HUES48 (cell line): ENCODE results near the gene RPS6KA1.

Experiments used
- H3K27ac ChIP-seq: one replicate; pipeline ENCODE4 v1.7.0; 2013; ENCODE audit warnings: low read depth, low read length, inconsistent platforms
- H3K27me3 ChIP-seq: 2 replicates; pipeline ENCODE4 v1.6.1; 2013; ENCODE audit warnings: mild to moderate bottlenecking, low read length; ENCODE audit not compliant: control insufficient read depth, insufficient read depth
- H3K36me3 ChIP-seq: 2 replicates; pipeline ENCODE4 v1.6.1; 2013; ENCODE audit warnings: low read length; ENCODE audit not compliant: control insufficient read depth, insufficient read depth
- H3K4me1 ChIP-seq: 2 replicates; pipeline ENCODE4 v1.6.1; 2013; ENCODE audit warnings: mild to moderate bottlenecking, low read length; ENCODE audit not compliant: control insufficient read depth, insufficient read depth
- H3K4me3 ChIP-seq: 2 replicates; pipeline ENCODE4 v1.5.1; 2013; ENCODE audit warnings: mild to moderate bottlenecking, low read depth, low read length
- H3K9ac ChIP-seq: 2 replicates; pipeline ENCODE4 v1.6.1; 2013; ENCODE audit warnings: mild to moderate bottlenecking, low read depth, low read length, moderate library complexity
- H3K9me3 ChIP-seq: 2 replicates; pipeline ENCODE4 v1.6.1; 2013; ENCODE audit warnings: low read length; ENCODE audit not compliant: control insufficient read depth, insufficient read depth

RPS6KA1 gene

DNA sequence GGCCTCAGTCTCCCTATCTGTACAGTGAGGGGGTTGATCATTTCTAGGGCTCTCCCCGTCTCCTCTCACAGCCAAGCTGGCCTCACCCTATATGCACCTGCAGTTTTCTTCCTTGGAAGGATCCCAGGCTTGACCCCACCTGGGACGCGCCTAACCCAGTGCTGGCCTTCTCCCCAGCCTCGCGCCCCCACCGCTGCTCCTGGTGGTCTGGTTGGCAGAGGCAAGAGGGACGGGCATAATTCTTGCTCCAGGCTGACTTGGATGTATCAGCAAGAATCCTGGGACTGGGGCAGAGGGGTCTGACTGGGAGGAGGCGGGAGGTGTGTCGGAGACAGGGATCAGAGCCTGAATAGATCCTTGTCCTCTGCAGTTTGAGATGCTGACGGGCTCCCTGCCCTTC, 25.2 kb downstream of the RPS6KA1 start:
- no peak overlapping the region for H3K9ac ChIP-seq
- H3K9me3 ChIP-seq, result no peaks in the 10 kb centered on the region
- no peaks in the 10 kb centered on the region for H3K27me3 ChIP-seq
- H3K4me1 ChIP-seq, result no peaks in the 10 kb centered on the region
- no peak overlapping the region for H3K27ac ChIP-seq
- H3K36me3 ChIP-seq, result peaks cover 75% of the 10 kb centered on the region
- H3K4me3 ChIP-seq, result no peak overlapping the region

DNA sequence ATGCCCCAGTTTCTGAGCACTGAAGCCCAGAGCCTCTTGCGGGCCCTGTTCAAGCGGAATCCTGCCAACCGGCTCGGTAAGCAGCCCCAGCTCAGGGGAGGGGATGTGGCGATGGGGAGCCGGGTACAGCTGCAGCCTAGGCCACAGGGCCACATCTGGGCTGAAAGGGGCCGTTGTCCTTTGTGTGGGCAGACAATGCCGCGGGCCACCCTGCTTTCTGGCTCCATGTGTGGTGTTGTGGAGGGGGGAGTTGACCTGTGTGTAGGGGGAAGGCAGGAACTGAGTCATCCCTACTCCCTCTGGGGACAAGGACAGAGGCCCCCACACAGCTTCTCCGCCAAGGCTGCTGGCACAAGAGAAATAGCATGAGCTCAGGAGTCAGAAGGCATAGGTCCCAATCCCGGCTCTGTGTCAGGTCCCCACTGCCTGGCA, 26.0 kb downstream of the RPS6KA1 start:
- peaks cover 82% of the 10 kb centered on the region for H3K36me3 ChIP-seq
- no peak overlapping the region for H3K9ac ChIP-seq

GRCh38 chr1:26556111-26556510, 26.6 kb downstream of the RPS6KA1 start:
- H3K4me1 ChIP-seq, result no peaks in the 10 kb centered on the region
- no peak overlapping the region for H3K4me3 ChIP-seq
- H3K36me3 ChIP-seq, result peaks cover 83% of the 10 kb centered on the region
- no peaks in the 10 kb centered on the region for H3K27me3 ChIP-seq
- H3K27ac ChIP-seq, result no peak overlapping the region
- no peaks in the 10 kb centered on the region for H3K9me3 ChIP-seq
- no peak overlapping the region for H3K9ac ChIP-seq

More for the DNA sequence above, 26.0 kb downstream of the RPS6KA1 start:
- no peak overlapping the region for H3K4me3 ChIP-seq
- peak overlapping the region; percentile 28 for H3K27ac ChIP-seq
- no peaks in the 10 kb centered on the region for H3K27me3 ChIP-seq
- H3K9me3 ChIP-seq, result no peaks in the 10 kb centered on the region
- no peaks in the 10 kb centered on the region for H3K4me1 ChIP-seq

GRCh38 chr1:26557008-26557407, 27.4 kb downstream of the RPS6KA1 start:
- no peaks in the 10 kb centered on the region for H3K27me3 ChIP-seq
- no peak overlapping the region for H3K4me3 ChIP-seq
- peaks cover 81% of the 10 kb centered on the region for H3K36me3 ChIP-seq
- no peaks in the 10 kb centered on the region for H3K4me1 ChIP-seq
- no peaks in the 10 kb centered on the region for H3K9me3 ChIP-seq
- H3K9ac ChIP-seq, result no peak overlapping the region
- H3K27ac ChIP-seq, result no peak overlapping the region

DNA sequence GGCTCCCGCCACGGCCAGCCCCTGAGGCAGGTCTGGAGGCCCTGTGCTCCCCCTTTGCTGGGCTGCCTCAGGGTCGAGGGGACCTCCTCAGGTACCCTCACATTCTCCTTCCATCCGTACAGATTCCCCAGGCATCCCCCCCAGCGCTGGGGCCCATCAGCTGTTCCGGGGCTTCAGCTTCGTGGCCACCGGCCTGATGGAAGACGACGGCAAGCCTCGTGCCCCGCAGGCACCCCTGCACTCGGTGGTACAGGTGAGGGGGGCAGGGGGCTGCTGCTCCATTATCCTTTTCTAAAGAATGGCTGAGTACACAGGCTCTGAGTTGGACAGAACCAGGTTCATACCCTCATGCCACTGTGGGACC, 29.1 kb downstream of the RPS6KA1 start:
- H3K4me1 ChIP-seq, result no peaks in the 10 kb centered on the region
- no peaks in the 10 kb centered on the region for H3K27me3 ChIP-seq
- peaks cover 78% of the 10 kb centered on the region for H3K36me3 ChIP-seq
- H3K9me3 ChIP-seq, result no peaks in the 10 kb centered on the region
- no peak overlapping the region for H3K9ac ChIP-seq
- no peak overlapping the region for H3K4me3 ChIP-seq
- no peak overlapping the region for H3K27ac ChIP-seq

DNA sequence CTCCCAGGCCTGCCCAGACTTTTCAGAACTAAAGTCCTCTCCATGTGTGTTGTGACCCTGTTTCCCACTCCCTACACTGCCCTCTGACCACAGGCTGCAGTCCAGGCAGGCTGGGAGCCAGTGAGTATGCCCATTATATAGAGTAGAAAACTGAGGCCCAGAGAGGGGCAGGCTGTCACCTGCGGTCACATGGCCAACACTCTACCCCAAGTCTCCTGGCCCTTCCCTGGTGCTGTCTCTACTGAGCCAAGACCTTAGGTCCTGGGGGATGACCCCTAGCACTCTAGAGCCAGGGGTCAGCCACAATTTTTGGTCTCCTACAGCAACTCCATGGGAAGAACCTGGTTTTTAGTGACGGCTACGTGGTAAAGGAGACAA, 30.8 kb downstream of the RPS6KA1 start:
- Histone ChIP-seq H3K9me3 (no peaks in the 10 kb centered on the region), H3K27me3 (no peaks in the 10 kb centered on the region), H3K4me3 (no peak overlapping the region), H3K9ac (no peak overlapping the region), H3K4me1 (no peaks in the 10 kb centered on the region), H3K27ac (no peak overlapping the region), H3K36me3 (peaks cover 64% of the 10 kb centered on the region)

DNA sequence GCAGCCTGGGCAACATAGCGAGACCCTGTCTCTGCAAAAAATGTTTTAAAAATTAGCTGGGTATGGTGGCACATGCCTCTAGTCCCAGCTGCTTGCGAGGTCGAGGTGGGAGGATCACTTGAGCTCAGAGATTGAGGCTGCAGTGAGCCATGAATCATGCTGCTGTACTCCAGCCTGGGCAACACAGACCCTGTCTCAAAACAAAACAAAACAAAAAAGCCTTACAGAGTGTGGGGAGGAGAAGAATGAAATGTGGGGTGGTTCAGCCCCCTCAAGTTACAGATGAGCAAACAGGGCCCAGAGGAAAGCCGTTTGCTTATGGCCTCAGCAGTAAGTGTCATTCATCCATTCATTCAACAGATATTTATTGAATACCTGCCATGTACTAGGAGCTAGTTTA, 40.7 kb downstream of the RPS6KA1 start:
- H3K9ac ChIP-seq, result no peak overlapping the region
- H3K4me1 ChIP-seq, result no peaks in the 10 kb centered on the region
- no peak overlapping the region for H3K27ac ChIP-seq
- no peaks in the 10 kb centered on the region for H3K27me3 ChIP-seq
- no peaks in the 10 kb centered on the region for H3K9me3 ChIP-seq
- H3K36me3 ChIP-seq, result peaks cover 54% of the 10 kb centered on the region
- no peak overlapping the region for H3K4me3 ChIP-seq

DNA sequence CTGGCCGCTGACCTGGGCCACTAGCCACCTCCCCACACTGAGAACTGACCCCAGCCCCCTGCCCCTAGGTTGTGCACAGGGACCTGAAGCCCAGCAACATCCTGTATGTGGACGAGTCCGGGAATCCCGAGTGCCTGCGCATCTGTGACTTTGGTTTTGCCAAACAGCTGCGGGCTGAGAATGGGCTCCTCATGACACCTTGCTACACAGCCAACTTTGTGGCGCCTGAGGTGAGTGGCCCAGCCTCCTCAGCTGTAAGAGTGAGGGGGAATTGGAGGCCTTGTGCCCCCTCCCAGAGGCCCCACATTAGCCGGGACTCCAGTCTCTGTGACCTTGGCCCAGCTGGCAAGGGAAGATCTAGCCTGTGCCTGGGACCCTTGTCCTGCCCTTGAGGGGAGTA, 41.8 kb downstream of the RPS6KA1 start:
- Histone ChIP-seq H3K9me3 (no peaks in the 10 kb centered on the region), H3K4me1 (no peaks in the 10 kb centered on the region), H3K4me3 (no peak overlapping the region), H3K27ac (no peak overlapping the region), H3K36me3 (peaks cover 50% of the 10 kb centered on the region), H3K9ac (no peak overlapping the region), H3K27me3 (no peaks in the 10 kb centered on the region)

DNA sequence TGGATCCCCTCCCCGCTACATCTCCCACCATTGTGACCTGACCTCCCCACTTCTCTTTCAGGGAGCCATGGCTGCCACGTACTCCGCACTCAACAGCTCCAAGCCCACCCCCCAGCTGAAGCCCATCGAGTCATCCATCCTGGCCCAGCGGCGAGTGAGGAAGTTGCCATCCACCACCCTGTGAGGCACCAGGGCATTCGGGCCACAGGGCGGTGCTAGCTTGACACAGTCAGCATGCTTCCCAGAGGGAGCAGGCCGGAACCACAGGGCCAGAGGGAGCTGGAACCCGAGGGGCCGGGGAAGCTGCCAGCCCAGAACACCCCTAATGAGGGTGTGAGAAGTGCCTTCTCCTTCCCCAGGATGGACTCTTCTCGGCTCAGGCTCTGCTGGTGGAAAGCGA, 44.5 kb downstream of the RPS6KA1 start:
- H3K36me3 ChIP-seq, result peaks cover 38% of the 10 kb centered on the region
- no peaks in the 10 kb centered on the region for H3K4me1 ChIP-seq
- no peak overlapping the region for H3K4me3 ChIP-seq
- no peaks in the 10 kb centered on the region for H3K27me3 ChIP-seq
- H3K27ac ChIP-seq, result no peak overlapping the region
- no peak overlapping the region for H3K9ac ChIP-seq
- no peaks in the 10 kb centered on the region for H3K9me3 ChIP-seq

GRCh38 chr1:26574719-26575251, 45.2 kb downstream of the RPS6KA1 start:
- Histone ChIP-seq H3K27me3 (no peaks in the 10 kb centered on the region), H3K27ac (no peak overlapping the region), H3K4me3 (no peak overlapping the region), H3K36me3 (peaks cover 38% of the 10 kb centered on the region), H3K4me1 (no peaks in the 10 kb centered on the region), H3K9ac (no peak overlapping the region), H3K9me3 (no peaks in the 10 kb centered on the region)

- Histone ChIP-seq H3K27me3 (no peaks in the 10 kb centered on the region), H3K4me1 (no peaks in the 10 kb centered on the region), H3K9ac (no peak overlapping the region), H3K4me3 (no peak overlapping the region), H3K36me3 (peaks cover 38% of the 10 kb centered on the region), H3K9me3 (no peaks in the 10 kb centered on the region), H3K27ac (no peak overlapping the region)
Measured at GRCh38 chr1:26575348-26575747, 45.8 kb downstream of the RPS6KA1 start.

GRCh38 chr1:26578167-26578566, 48.6 kb downstream of the RPS6KA1 start:
- H3K4me3 ChIP-seq, result no peak overlapping the region
- no peaks in the 10 kb centered on the region for H3K27me3 ChIP-seq
- no peak overlapping the region for H3K27ac ChIP-seq
- no peaks in the 10 kb centered on the region for H3K4me1 ChIP-seq
- H3K9ac ChIP-seq, result no peak overlapping the region
- H3K9me3 ChIP-seq, result no peaks in the 10 kb centered on the region
- peaks cover 20% of the 10 kb centered on the region for H3K36me3 ChIP-seq
